Measurements from ENCODE around the gene PCDHGC3.

GRCh38 chr5:141507387-141508091 is 31.8 kb downstream of the PCDHGC3 start:
- TF ChIP-seq, protein P1, sequence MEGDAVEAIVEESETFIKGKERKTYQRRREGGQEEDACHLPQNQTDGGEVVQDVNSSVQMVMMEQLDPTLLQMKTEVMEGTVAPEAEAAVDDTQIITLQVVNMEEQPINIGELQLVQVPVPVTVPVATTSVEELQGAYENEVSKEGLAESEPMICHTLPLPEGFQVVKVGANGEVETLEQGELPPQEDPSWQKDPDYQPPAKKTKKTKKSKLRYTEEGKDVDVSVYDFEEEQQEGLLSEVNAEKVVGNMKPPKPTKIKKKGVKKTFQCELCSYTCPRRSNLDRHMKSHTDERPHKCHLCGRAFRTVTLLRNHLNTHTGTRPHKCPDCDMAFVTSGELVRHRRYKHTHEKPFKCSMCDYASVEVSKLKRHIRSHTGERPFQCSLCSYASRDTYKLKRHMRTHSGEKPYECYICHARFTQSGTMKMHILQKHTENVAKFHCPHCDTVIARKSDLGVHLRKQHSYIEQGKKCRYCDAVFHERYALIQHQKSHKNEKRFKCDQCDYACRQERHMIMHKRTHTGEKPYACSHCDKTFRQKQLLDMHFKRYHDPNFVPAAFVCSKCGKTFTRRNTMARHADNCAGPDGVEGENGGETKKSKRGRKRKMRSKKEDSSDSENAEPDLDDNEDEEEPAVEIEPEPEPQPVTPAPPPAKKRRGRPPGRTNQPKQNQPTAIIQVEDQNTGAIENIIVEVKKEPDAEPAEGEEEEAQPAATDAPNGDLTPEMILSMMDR (IDR thresholded peaks at IDR 0.05; ENCODE audit: low read length), result no peak
- no peak for TF ChIP-seq EZH2 (optimal IDR thresholded peaks at IDR 0.05; ENCODE audit: low read depth, low read length)

Data from MM.1S (cell line).